Ishikawa (cell line): ENCODE data around the gene HSPB6.

Source experiments
- CEBPB ChIP-seq: IDR thresholded peaks from 2 replicates; pipeline ENCODE4 v1.6.1; 2012
- CREB1 ChIP-seq: IDR thresholded peaks from 2 replicates; pipeline ENCODE4 v1.6.1; 2012; ENCODE audit warnings: low read depth
- EGR1 ChIP-seq: IDR thresholded peaks from 2 replicates; pipeline ENCODE4 v1.6.1; 2012
- EP300 ChIP-seq: IDR thresholded peaks from 2 replicates; pipeline ENCODE4 v1.6.1; 2012; ENCODE audit warnings: borderline replicate concordance
- MAX ChIP-seq: IDR thresholded peaks from 2 replicates; pipeline ENCODE4 v1.6.1; 2012
- NFIC ChIP-seq: IDR thresholded peaks from 2 replicates; pipeline ENCODE4 v1.6.1; 2012
- RAD21 ChIP-seq: IDR thresholded peaks from 2 replicates; pipeline ENCODE4 v1.6.1; 2012; ENCODE audit warnings: low read depth
- REST ChIP-seq: IDR thresholded peaks from 2 replicates; pipeline ENCODE4 v1.6.1; 2012; ENCODE audit warnings: low read depth, mild to moderate bottlenecking
- TAF1 ChIP-seq: IDR thresholded peaks from 2 replicates; pipeline ENCODE4 v1.6.1; 2012; ENCODE audit warnings: low read depth, mild to moderate bottlenecking
- TCF12 ChIP-seq: IDR thresholded peaks from 2 replicates; pipeline ENCODE4 v1.6.1; 2012; ENCODE audit warnings: low read depth
- TEAD4 ChIP-seq: IDR thresholded peaks from 2 replicates; pipeline ENCODE4 v1.6.1; 2012
- USF1 ChIP-seq: IDR thresholded peaks from 2 replicates; pipeline ENCODE4 v1.6.1; 2012
- YY1 ChIP-seq: IDR thresholded peaks from 2 replicates; pipeline ENCODE4 v1.6.1; 2012; ENCODE audit warnings: low read depth
- ZBTB7A ChIP-seq: IDR thresholded peaks from 2 replicates; pipeline ENCODE4 v1.6.1; 2012; ENCODE audit warnings: low read depth

GRCh38 chr19:35713904-35714495 lies 42.8 kb downstream of the HSPB6 start:
- no peak for TF ChIP-seq YY1
- no peak for TF ChIP-seq CREB1
- TF ChIP-seq MAX = no peak
- no peak for TF ChIP-seq USF1
- no peak for TF ChIP-seq EP300
- TF ChIP-seq TEAD4 = no peak
- TF ChIP-seq EGR1 = no peak
- TF ChIP-seq TCF12 = no peak
- no peak for TF ChIP-seq REST
- no peak for TF ChIP-seq RAD21
- TF ChIP-seq CEBPB = no peak
- TF ChIP-seq TAF1 = no peak
- TF ChIP-seq ZBTB7A = no peak
- TF ChIP-seq NFIC = no peak
